Keratinocyte (primary cell): ENCODE results near the gene KDM3A. TPM values are rescaled to one million over a fixed set of nuclear protein-coding genes. Genes with fewer than 3 reads are reported as not detected.

Experiments
- DNase-seq: peaks from one replicate; pipeline ENCODE4 v3.0.0-alpha.2; 2011; ENCODE audit warnings: low read depth, missing footprints, low spot score
- FAIRE-seq: peaks from 2 replicates; lab custom pipeline; 2011; peaks lifted over from hg19 to GRCh38; lab: Jason Lieb, UNC
- H2AFZ ChIP-seq: 2 replicates; pipeline ENCODE4 v1.6.0; 2012; ENCODE audit warnings: low read length, control low read depth, inconsistent platforms; ENCODE audit not compliant: control insufficient read depth
- H3K27ac ChIP-seq: 2 replicates; pipeline ENCODE4 v1.5.1; 2011; ENCODE audit warnings: low read length; ENCODE audit not compliant: control insufficient read depth, insufficient read depth
- H3K27me3 ChIP-seq: 3 replicates; pipeline ENCODE4 v1.6.0; 2011; ENCODE audit warnings: low read length; ENCODE audit not compliant: control insufficient read depth, insufficient read depth; ENCODE audit errors: extremely low read depth
- H3K36me3 ChIP-seq, 2 experiments: 2 replicates in 1 of 2; 3 replicates in 1 of 2; pipeline ENCODE4 v1.5.1; 2011; ENCODE audit warnings: low read length in 2 of 2, mild to moderate bottlenecking in 1 of 2; ENCODE audit not compliant: control insufficient read depth in 2 of 2, insufficient read depth in 2 of 2; ENCODE audit errors: extremely low read depth in 1 of 2
- H3K4me1 ChIP-seq: 3 replicates; pipeline ENCODE4 v1.5.1; 2011; ENCODE audit warnings: low read length; ENCODE audit not compliant: control insufficient read depth, insufficient read depth; ENCODE audit errors: extremely low read depth
- H3K4me2 ChIP-seq: 3 replicates; pipeline ENCODE4 v1.6.0; 2011; ENCODE audit warnings: low read depth, low read length; ENCODE audit not compliant: control insufficient read depth, insufficient read depth; ENCODE audit errors: extremely low read depth
- H3K4me3 ChIP-seq, 3 experiments: fragments of 200-600 bp in 1 of 3; sonication (generic) in 1 of 3; 2 replicates in 2 of 3; 3 replicates in 1 of 3; pipeline ENCODE4 v1.5.1; 2011 to 2016; ENCODE audit warnings: low read length in 3 of 3, mild to moderate bottlenecking in 3 of 3, control low read depth in 2 of 3, inconsistent platforms in 1 of 3, low read depth in 1 of 3, mixed read lengths in 1 of 3, mixed run types in 1 of 3, moderate library complexity in 1 of 3; ENCODE audit not compliant: control insufficient read depth in 2 of 3, insufficient read depth in 2 of 3; ENCODE audit errors: extremely low read depth in 1 of 3
- H3K79me2 ChIP-seq: 2 replicates; pipeline ENCODE4 v1.6.0; 2012; ENCODE audit warnings: low read length; ENCODE audit not compliant: control insufficient read depth, insufficient read depth
- H3K9ac ChIP-seq: 3 replicates; pipeline ENCODE4 v1.6.0; 2011; ENCODE audit warnings: low read length; ENCODE audit not compliant: control insufficient read depth, insufficient read depth; ENCODE audit errors: extremely low read depth
- H3K9me1 ChIP-seq: 3 replicates; pipeline ENCODE4 v1.6.0; 2011; ENCODE audit warnings: low read length; ENCODE audit not compliant: control insufficient read depth, insufficient read depth; ENCODE audit errors: extremely low read depth
- H3K9me3 ChIP-seq: 2 replicates; pipeline ENCODE4 v1.5.1; 2012; ENCODE audit warnings: low read depth, low read length; ENCODE audit not compliant: control insufficient read depth
- H4K20me1 ChIP-seq: 3 replicates; pipeline ENCODE4 v1.6.0; 2011; ENCODE audit warnings: low read length; ENCODE audit not compliant: control insufficient read depth, insufficient read depth; ENCODE audit errors: extremely low read depth
- EZH2 ChIP-seq: IDR thresholded peaks from one replicate; pipeline ENCODE4 v1.6.1; 2012; ENCODE audit warnings: inconsistent platforms, mild to moderate bottlenecking, low read length, moderate library complexity
- dilution Hi-C: fragments of 300-500 bp; cut with MboI; formaldehyde crosslinking; loops from one replicate; pipeline ENCODE4 v1.7.0; 2020; ENCODE audit warnings: low sequenced_read_pairs; ENCODE audit not compliant: extremely low pct_ligation_motif_present
- polyA plus RNA-seq, 5 experiments: library from polyadenylated mRNA; depleted of rRNA in 3 of 5; stranded (reverse) in 3 of 5; stranded (forward) in 1 of 5; unstranded in 1 of 5; fragments of >200 nt; gene quantifications; 1 replicate in 1 of 5; 2 replicates in 3 of 5; 3 replicates in 1 of 5; pipeline versions ENCODE4 v1.2.1 to v1.2.3, GENCODE V29; 2011 to 2012; ENCODE audit warnings: missing spikeins in 2 of 5, low read depth in 1 of 5, low replicate concordance in 1 of 5
- TF ChIP-seq, protein P1 (sequence below), 3 experiments: IDR thresholded peaks in 1 of 3; conservative IDR thresholded peaks in 1 of 3; optimal IDR thresholded peaks in 1 of 3; 2 replicates in 2 of 3; 3 replicates in 1 of 3; pipeline versions ENCODE3 to v1.5.1; 2011; ENCODE audit warnings: low read length in 3 of 3, mild to moderate bottlenecking in 3 of 3, moderate library complexity in 2 of 3, control low read depth in 1 of 3, inconsistent platforms in 1 of 3; ENCODE audit not compliant: insufficient read depth in 2 of 3; ENCODE audit errors: extremely low read depth in 1 of 3

The KDM3A gene
- polyA plus RNA-seq, 1 donor (not counting 4 experiments of a cell fraction or from before 2014, with no cell fraction given), result 32.9 TPM

DNA sequence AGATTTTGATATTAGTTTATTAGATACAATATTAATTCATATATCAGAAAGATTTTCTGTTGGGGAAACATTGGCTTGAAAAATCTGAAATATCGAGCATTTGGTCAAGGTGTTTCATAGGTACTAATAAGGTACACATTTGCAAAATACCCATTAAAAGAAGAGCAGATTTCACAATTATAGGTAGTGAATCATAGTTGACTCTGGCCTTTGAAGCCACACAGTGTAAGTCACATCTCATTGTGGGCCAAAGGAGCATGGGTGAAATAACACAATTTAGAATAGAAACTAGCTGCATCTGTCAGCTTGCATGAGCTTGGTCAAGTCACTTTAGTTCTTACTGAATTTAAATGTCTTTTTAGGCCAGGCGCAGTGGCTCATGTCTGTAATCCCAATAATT, 4.9 kb downstream of the KDM3A start:
- H3K4me1 ChIP-seq, result peaks cover 10% of the 10 kb centered on the region
- FAIRE-seq (no peak), DNase-seq (no peak)
- peaks cover 40% of the 10 kb centered on the region for H3K79me2 ChIP-seq
- H3K4me2 ChIP-seq, result no peak overlapping the region
- TF ChIP-seq, protein P1, sequence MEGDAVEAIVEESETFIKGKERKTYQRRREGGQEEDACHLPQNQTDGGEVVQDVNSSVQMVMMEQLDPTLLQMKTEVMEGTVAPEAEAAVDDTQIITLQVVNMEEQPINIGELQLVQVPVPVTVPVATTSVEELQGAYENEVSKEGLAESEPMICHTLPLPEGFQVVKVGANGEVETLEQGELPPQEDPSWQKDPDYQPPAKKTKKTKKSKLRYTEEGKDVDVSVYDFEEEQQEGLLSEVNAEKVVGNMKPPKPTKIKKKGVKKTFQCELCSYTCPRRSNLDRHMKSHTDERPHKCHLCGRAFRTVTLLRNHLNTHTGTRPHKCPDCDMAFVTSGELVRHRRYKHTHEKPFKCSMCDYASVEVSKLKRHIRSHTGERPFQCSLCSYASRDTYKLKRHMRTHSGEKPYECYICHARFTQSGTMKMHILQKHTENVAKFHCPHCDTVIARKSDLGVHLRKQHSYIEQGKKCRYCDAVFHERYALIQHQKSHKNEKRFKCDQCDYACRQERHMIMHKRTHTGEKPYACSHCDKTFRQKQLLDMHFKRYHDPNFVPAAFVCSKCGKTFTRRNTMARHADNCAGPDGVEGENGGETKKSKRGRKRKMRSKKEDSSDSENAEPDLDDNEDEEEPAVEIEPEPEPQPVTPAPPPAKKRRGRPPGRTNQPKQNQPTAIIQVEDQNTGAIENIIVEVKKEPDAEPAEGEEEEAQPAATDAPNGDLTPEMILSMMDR (optimal IDR thresholded peaks at IDR 0.05 in 1 of 3, IDR thresholded peaks at IDR 0.05 in 1 of 3, conservative IDR thresholded peaks at IDR 0.05 in 1 of 3; ENCODE audit: extremely low read depth in 1 of 3, insufficient read depth in 2 of 3, low read length in 3 of 3), result no peak
- TF ChIP-seq EZH2, result no peak
- H3K4me3 ChIP-seq, result no peak overlapping the region
- H3K9ac ChIP-seq, result no peak overlapping the region
- H3K9me1 ChIP-seq, result no peaks in the 10 kb centered on the region
- no peaks in the 10 kb centered on the region for H4K20me1 ChIP-seq
- no peak overlapping the region for H2AFZ ChIP-seq
- no peaks in the 10 kb centered on the region for H3K27me3 ChIP-seq
- H3K27ac ChIP-seq, result no peak overlapping the region
- dilution Hi-C loops, result no loop called here
- H3K36me3 ChIP-seq, result peaks cover 0 to 4% of the 10 kb centered on the region in 2 experiments
- H3K9me3 ChIP-seq, result no peaks in the 10 kb centered on the region

DNA sequence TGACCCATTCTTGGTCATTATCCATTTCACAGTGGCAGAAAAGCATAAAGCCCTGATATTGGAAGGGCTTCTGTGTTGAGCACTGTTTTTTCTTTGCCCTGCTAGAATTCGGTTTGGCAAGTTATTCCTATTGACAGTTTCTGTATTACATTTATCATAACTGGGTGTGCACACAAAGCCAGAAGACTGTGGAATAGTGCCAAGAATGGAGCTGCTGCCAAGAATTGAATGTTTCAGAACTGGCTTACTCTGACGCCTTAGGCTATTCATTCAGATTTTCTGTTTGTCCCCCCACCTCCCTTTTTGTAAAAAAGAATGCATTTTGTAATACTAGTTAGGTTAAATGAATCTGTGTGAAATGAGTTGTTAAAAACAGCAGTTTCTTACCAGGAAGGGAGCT, 12.7 kb downstream of the KDM3A start:
- DNase-seq (peak; percentile 30), FAIRE-seq (peak; percentile 88)
- Histone ChIP-seq H3K4me3 (no peak overlapping the region), H4K20me1 (no peaks in the 10 kb centered on the region), H3K9me3 (no peaks in the 10 kb centered on the region), H3K79me2 (no peaks in the 10 kb centered on the region), H2AFZ (no peak overlapping the region), H3K9ac (no peak overlapping the region), H3K36me3 (peaks cover 0 to 16% of the 10 kb centered on the region in 2 experiments), H3K27ac (no peak overlapping the region), H3K9me1 (no peaks in the 10 kb centered on the region), H3K4me2 (peak overlapping the region; percentile 41), H3K4me1 (peaks cover 10% of the 10 kb centered on the region), H3K27me3 (no peaks in the 10 kb centered on the region)
- TF ChIP-seq, protein P1 (optimal IDR thresholded peaks at IDR 0.05 in 1 of 3, IDR thresholded peaks at IDR 0.05 in 1 of 3, conservative IDR thresholded peaks at IDR 0.05 in 1 of 3; ENCODE audit: extremely low read depth in 1 of 3, insufficient read depth in 2 of 3, low read length in 3 of 3), result no peak
- TF ChIP-seq EZH2, result no peak
- dilution Hi-C loops, result no loop called here
